Measurements from ENCODE around the gene NKAP. TPM values are rescaled to one million over a fixed set of nuclear protein-coding genes. Genes with fewer than 3 reads are reported as not detected.
A peak's percentile ranks its signal among the peaks of the same experiment; 100 is the strongest.

Gene NKAP
- total and polyA plus RNA-seq, 9 of the 15 experiments (the other 6 are each of a cell fraction or from before 2014, with no cell fraction given): 3.1 to 8.3 (median 7.0) TPM

GRCh38 chrX:119871245-119871598 is 72.3 kb downstream of the NKAP start:
- in situ Hi-C loops (cut with MboI) (loop anchor here (10.0 kb wide), 1 partner anchor 356 kb away; no protein-coding TSS in a partner anchor), intact Hi-C loops (cut with micrococcal nuclease) (loop anchor here (2.0 kb wide), 1 partner anchor 18 kb away; the partner anchor contains the start of gene UPF3B)
- CTCF ChIA-PET (ENCODE audit: low intra/inter-chr PET ratio): no interaction called here
- H3K9me1 ChIP-seq (ENCODE audit: control insufficient read depth, insufficient read depth, low read length): no peaks in the 10 kb centered on the region
- peaks cover 64% of the 10 kb centered on the region for H3K79me2 ChIP-seq (ENCODE audit: control insufficient read depth, insufficient read depth, low read length)
- peaks cover 0 to 6% of the 10 kb centered on the region in 2 experiments; a peak in 2 of 5 replicates for H3K4me1 ChIP-seq (replicated peaks in 1 of 2; ENCODE audit: control insufficient read depth in 2 of 2, insufficient read depth in 2 of 2, low read length in 2 of 2)
- TSS peak; percentile 83 for BruUV-seq (replicated peaks)
- H3K4me3 ChIP-seq: peak overlapping the region; percentile 94
- no peaks in the 10 kb centered on the region for H3K9me3 ChIP-seq (replicated peaks; ENCODE audit: control insufficient read depth, insufficient read depth, low read depth, low read length)
- H3K27ac ChIP-seq (ENCODE audit: extremely low read depth, low read depth, low read length): peak overlapping the region; percentile 99
- DNase-seq (ENCODE audit: extremely low read depth in 1 of 4, low spot score in 3 of 4): peak in 1 of 4 experiments; percentile 26
- H3K9ac ChIP-seq (ENCODE audit: insufficient read depth in 1 of 2, low read depth in 2 of 2, low read length in 2 of 2): peak overlapping the region; percentile 95 to 100
- POLR2A ChIA-PET: interaction anchor here (0.5 to 4.1 kb wide), 10 partner anchors 7 to 178 kb away, joined by 3 to 30 read pairs (median 6); partner anchors contain the start of genes RPL39, SEPTIN6 and UPF3B
- H3K27me3 ChIP-seq (ENCODE audit: control insufficient read depth in 2 of 2, insufficient read depth in 2 of 2, low read length in 2 of 2): no peaks in the 10 kb centered on the region
- no peak for FAIRE-seq
- peak overlapping the region; percentile 89 for H2AFZ ChIP-seq (ENCODE audit: low read depth, low read length)
- no peaks in the 10 kb centered on the region; the same call in 1 of the 2 replicates for H4K20me1 ChIP-seq (replicated peaks; ENCODE audit: control insufficient read depth, insufficient read depth, low read length)
- WGBS (ENCODE audit: insufficient coverage, low coverage, missing lambda C conversion rate): 0% methylated on average over 12 of the region's 26 CpGs
- H3K4me2 ChIP-seq (ENCODE audit: insufficient read depth, low read length): peak overlapping the region; percentile 97
- H3K36me3 ChIP-seq (ENCODE audit: control insufficient read depth, insufficient read depth, low read length): peaks cover 31% of the 10 kb centered on the region; the same call in 2 of the 3 replicates
- TF ChIP-seq ZNF263 (CRISPR knock-in tag; IDR thresholded peaks at IDR 0.05; ENCODE audit: borderline replicate concordance) (0 out of 2 replicates have a peak, but pooled peaks have one; percentile 15), FOXK2 (conservative IDR thresholded peaks at IDR 0.05 in 1 of 2, IDR thresholded peaks at IDR 0.05 in 1 of 2; ENCODE audit: low read depth in 2 of 2) (peak in 1 of 2 experiments; percentile 8; a peak in 1 of 4 replicates), HDAC1 (IDR thresholded peaks at IDR 0.05) (peak in 1 of 2 experiments; percentile 32; a peak in 2 of 4 replicates), PHF21A (IDR thresholded peaks at IDR 0.05; ENCODE audit: borderline replicate concordance, low read depth) (0 out of 2 replicates have a peak, but pooled peaks have one; percentile 31), HIVEP1 (CRISPR knock-in tag; IDR thresholded peaks at IDR 0.05) (no peak), HMBOX1 (IDR thresholded peaks at IDR 0.05) (no peak), PREB (CRISPR knock-in tag; IDR thresholded peaks at IDR 0.05) (0 out of 2 replicates have a peak, but pooled peaks have one; percentile 25)
- TF ChIP-seq, protein P1, sequence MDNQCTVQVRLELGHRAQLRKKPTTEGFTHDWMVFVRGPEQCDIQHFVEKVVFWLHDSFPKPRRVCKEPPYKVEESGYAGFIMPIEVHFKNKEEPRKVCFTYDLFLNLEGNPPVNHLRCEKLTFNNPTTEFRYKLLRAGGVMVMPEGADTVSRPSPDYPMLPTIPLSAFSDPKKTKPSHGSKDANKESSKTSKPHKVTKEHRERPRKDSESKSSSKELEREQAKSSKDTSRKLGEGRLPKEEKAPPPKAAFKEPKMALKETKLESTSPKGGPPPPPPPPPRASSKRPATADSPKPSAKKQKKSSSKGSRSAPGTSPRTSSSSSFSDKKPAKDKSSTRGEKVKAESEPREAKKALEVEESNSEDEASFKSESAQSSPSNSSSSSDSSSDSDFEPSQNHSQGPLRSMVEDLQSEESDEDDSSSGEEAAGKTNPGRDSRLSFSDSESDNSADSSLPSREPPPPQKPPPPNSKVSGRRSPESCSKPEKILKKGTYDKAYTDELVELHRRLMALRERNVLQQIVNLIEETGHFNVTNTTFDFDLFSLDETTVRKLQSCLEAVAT (IDR thresholded peaks at IDR 0.05): peak in 1 of 2 experiments; percentile 61; a peak in 1 of 4 replicates
- peak; percentile 42 for ATAC-seq

Other genes with a start within 250 kb of the NKAP start
Only the 7 nearest of the 9 such genes appear.
- 1,067 and 1,382 TPM in 2 replicates for gene RPL39, start 152.1 kb downstream of the NKAP start, total RNA-seq (2014; rRNA removed)
- gene RPL39, start 152.1 kb downstream of the NKAP start, total RNA-seq (2014; rRNA removed; fragmentation: Illumina TruSeq; extraction: Trizol): 4,057 and 4,318 TPM in 2 replicates
- 2,995 and 3,004 TPM in 2 replicates for gene RPL39, start 152.1 kb downstream of the NKAP start, total RNA-seq (2015; rRNA removed; fragmentation: Illumina TruSeq; extraction: Trizol)
- 2,027 and 2,325 TPM in 2 replicates for gene RPL39, start 152.1 kb downstream of the NKAP start, total RNA-seq (2021)
- 3,720 and 3,778 TPM in 2 replicates for gene RPL39, start 152.1 kb downstream of the NKAP start, polyA plus RNA-seq (2011; rRNA removed)
- gene RPL39, start 152.1 kb downstream of the NKAP start, polyA plus RNA-seq (2014; fragmentation: Illumina TruSeq; extraction: Trizol): 4,858 and 5,043 TPM in 2 replicates
- 1,000 to 10,000 TPM; 3,226 to 3,583 TPM for gene RPL39, start 152.1 kb downstream of the NKAP start, polyA plus RNA-seq (2014; fragmentation: Nextera tagmentation; extraction: Ambion mirVana)
- 2,850 and 3,458 TPM in 2 replicates for gene RPL39, start 152.1 kb downstream of the NKAP start, polyA plus RNA-seq (2014; rRNA removed)
- 17.5 and 17.6 TPM in 2 replicates for gene UPF3B, start 90.8 kb downstream of the NKAP start, total RNA-seq (2014; rRNA removed)
- 32.3 and 38.1 TPM in 2 replicates for gene UPF3B, start 90.8 kb downstream of the NKAP start, total RNA-seq (2014; rRNA removed; fragmentation: Illumina TruSeq; extraction: Trizol)
- gene UPF3B, start 90.8 kb downstream of the NKAP start, total RNA-seq (2015; rRNA removed; fragmentation: Illumina TruSeq; extraction: Trizol): 28.3 and 32.3 TPM in 2 replicates
- gene UPF3B, start 90.8 kb downstream of the NKAP start, total RNA-seq (2021): 17.9 and 19.7 TPM in 2 replicates
- 23.1 and 31.8 TPM in 2 replicates for gene UPF3B, start 90.8 kb downstream of the NKAP start, polyA plus RNA-seq (2011; rRNA removed)
- 44.0 and 57.0 TPM in 2 replicates for gene UPF3B, start 90.8 kb downstream of the NKAP start, polyA plus RNA-seq (2014; fragmentation: Illumina TruSeq; extraction: Trizol)
- 10 to 100 TPM; 24.1 to 37.5 TPM for gene UPF3B, start 90.8 kb downstream of the NKAP start, polyA plus RNA-seq (2014; fragmentation: Nextera tagmentation; extraction: Ambion mirVana)
- 37.9 and 40.8 TPM in 2 replicates for gene UPF3B, start 90.8 kb downstream of the NKAP start, polyA plus RNA-seq (2014; rRNA removed)
- gene RNF113A, start 72.0 kb downstream of the NKAP start, total RNA-seq (2014; rRNA removed): 31.2 and 31.9 TPM in 2 replicates
- gene RNF113A, start 72.0 kb downstream of the NKAP start, total RNA-seq (2014; rRNA removed; fragmentation: Illumina TruSeq; extraction: Trizol): 17.9 and 22.4 TPM in 2 replicates
- gene RNF113A, start 72.0 kb downstream of the NKAP start, total RNA-seq (2015; rRNA removed; fragmentation: Illumina TruSeq; extraction: Trizol): 26.4 and 28.1 TPM in 2 replicates
- gene RNF113A, start 72.0 kb downstream of the NKAP start, total RNA-seq (2021): 26.3 and 28.5 TPM in 2 replicates
- gene RNF113A, start 72.0 kb downstream of the NKAP start, polyA plus RNA-seq (2011; rRNA removed): 21.2 and 25.6 TPM in 2 replicates
- 27.8 and 32.8 TPM in 2 replicates for gene RNF113A, start 72.0 kb downstream of the NKAP start, polyA plus RNA-seq (2014; fragmentation: Illumina TruSeq; extraction: Trizol)
- 10 to 100 TPM; 23.9 to 29.4 TPM for gene RNF113A, start 72.0 kb downstream of the NKAP start, polyA plus RNA-seq (2014; fragmentation: Nextera tagmentation; extraction: Ambion mirVana)
- 38.4 and 39.5 TPM in 2 replicates for gene RNF113A, start 72.0 kb downstream of the NKAP start, polyA plus RNA-seq (2014; rRNA removed)
- 160 and 218 TPM in 2 replicates for gene NDUFA1, start 71.9 kb downstream of the NKAP start, total RNA-seq (2014; rRNA removed)
- 402 and 409 TPM in 2 replicates for gene NDUFA1, start 71.9 kb downstream of the NKAP start, total RNA-seq (2014; rRNA removed; fragmentation: Illumina TruSeq; extraction: Trizol)
- gene NDUFA1, start 71.9 kb downstream of the NKAP start, total RNA-seq (2015; rRNA removed; fragmentation: Illumina TruSeq; extraction: Trizol): 378 and 383 TPM in 2 replicates
- 169 and 177 TPM in 2 replicates for gene NDUFA1, start 71.9 kb downstream of the NKAP start, total RNA-seq (2021)
- gene NDUFA1, start 71.9 kb downstream of the NKAP start, polyA plus RNA-seq (2011; rRNA removed): 336 and 418 TPM in 2 replicates
- 162 and 191 TPM in 2 replicates for gene NDUFA1, start 71.9 kb downstream of the NKAP start, polyA plus RNA-seq (2014; fragmentation: Illumina TruSeq; extraction: Trizol)
- 1,000 to 10,000 TPM; 1,140 to 1,285 TPM for gene NDUFA1, start 71.9 kb downstream of the NKAP start, polyA plus RNA-seq (2014; fragmentation: Nextera tagmentation; extraction: Ambion mirVana)
- gene NDUFA1, start 71.9 kb downstream of the NKAP start, polyA plus RNA-seq (2014; rRNA removed): 308 and 430 TPM in 2 replicates
- not detected in 2 replicates for gene AKAP14, start 47.9 kb downstream of the NKAP start, total RNA-seq (2014; rRNA removed)
- gene AKAP14, start 47.9 kb downstream of the NKAP start, total RNA-seq (2014; rRNA removed; fragmentation: Illumina TruSeq; extraction: Trizol): 0.48 TPM in 1 of 2 replicates, not detected in the other
- not detected in 2 replicates for gene AKAP14, start 47.9 kb downstream of the NKAP start, total RNA-seq (2015; rRNA removed; fragmentation: Illumina TruSeq; extraction: Trizol)
- not detected in 2 replicates for gene AKAP14, start 47.9 kb downstream of the NKAP start, total RNA-seq (2021)
- not detected in 2 replicates for gene AKAP14, start 47.9 kb downstream of the NKAP start, polyA plus RNA-seq (2011; rRNA removed)
- not detected in 2 replicates for gene AKAP14, start 47.9 kb downstream of the NKAP start, polyA plus RNA-seq (2014; fragmentation: Illumina TruSeq; extraction: Trizol)
- not detected for gene AKAP14, start 47.9 kb downstream of the NKAP start, polyA plus RNA-seq (2014; fragmentation: Nextera tagmentation; extraction: Ambion mirVana)
- gene AKAP14, start 47.9 kb downstream of the NKAP start, polyA plus RNA-seq (2014; rRNA removed): not detected in 2 replicates
- 2.2 and 3.7 TPM in 2 replicates for gene RHOXF2B, start 133.9 kb upstream of the NKAP start, total RNA-seq (2014; rRNA removed)
- 1.4 and 2.4 TPM in 2 replicates for gene RHOXF2B, start 133.9 kb upstream of the NKAP start, total RNA-seq (2014; rRNA removed; fragmentation: Illumina TruSeq; extraction: Trizol)
- 3.2 and 3.8 TPM in 2 replicates for gene RHOXF2B, start 133.9 kb upstream of the NKAP start, total RNA-seq (2015; rRNA removed; fragmentation: Illumina TruSeq; extraction: Trizol)
- gene RHOXF2B, start 133.9 kb upstream of the NKAP start, total RNA-seq (2021): 1.9 and 4.7 TPM in 2 replicates
- gene RHOXF2B, start 133.9 kb upstream of the NKAP start, polyA plus RNA-seq (2011; rRNA removed): 2.6 and 17.5 TPM in 2 replicates
- 2.2 and 4.0 TPM in 2 replicates for gene RHOXF2B, start 133.9 kb upstream of the NKAP start, polyA plus RNA-seq (2014; fragmentation: Illumina TruSeq; extraction: Trizol)
- gene RHOXF2B, start 133.9 kb upstream of the NKAP start, polyA plus RNA-seq (2014; fragmentation: Nextera tagmentation; extraction: Ambion mirVana): 1 to 10 TPM in 1 of 2 experiments, under 1 TPM in 1; 0.79 to 2.3 TPM
- gene RHOXF2B, start 133.9 kb upstream of the NKAP start, polyA plus RNA-seq (2014; rRNA removed): 3.5 and 4.3 TPM in 2 replicates
- gene RHOXF1, start 172.2 kb upstream of the NKAP start, total RNA-seq (2014; rRNA removed): not detected in 2 replicates
- not detected in 2 replicates for gene RHOXF1, start 172.2 kb upstream of the NKAP start, total RNA-seq (2014; rRNA removed; fragmentation: Illumina TruSeq; extraction: Trizol)
- gene RHOXF1, start 172.2 kb upstream of the NKAP start, total RNA-seq (2015; rRNA removed; fragmentation: Illumina TruSeq; extraction: Trizol): not detected in 2 replicates
- gene RHOXF1, start 172.2 kb upstream of the NKAP start, total RNA-seq (2021): not detected in 2 replicates
- not detected in 2 replicates for gene RHOXF1, start 172.2 kb upstream of the NKAP start, polyA plus RNA-seq (2011; rRNA removed)
- not detected in 2 replicates for gene RHOXF1, start 172.2 kb upstream of the NKAP start, polyA plus RNA-seq (2014; fragmentation: Illumina TruSeq; extraction: Trizol)
- gene RHOXF1, start 172.2 kb upstream of the NKAP start, polyA plus RNA-seq (2014; fragmentation: Nextera tagmentation; extraction: Ambion mirVana): not detected
- 0.17 TPM in 1 of 2 replicates, not detected in the other for gene RHOXF1, start 172.2 kb upstream of the NKAP start, polyA plus RNA-seq (2014; rRNA removed)